GM19023 (cell line): Measurements from ENCODE around the gene FDXR.

ENCODE experiments used
- ATAC-seq: cut with Tn5 transposase; IDR thresholded peaks from one replicate; pipeline ENCODE4 v1.9.1; 2021; ENCODE audit warnings: mild to moderate bottlenecking, moderate library complexity; ENCODE audit not compliant: unreplicated experiment

Gene FDXR

DNA sequence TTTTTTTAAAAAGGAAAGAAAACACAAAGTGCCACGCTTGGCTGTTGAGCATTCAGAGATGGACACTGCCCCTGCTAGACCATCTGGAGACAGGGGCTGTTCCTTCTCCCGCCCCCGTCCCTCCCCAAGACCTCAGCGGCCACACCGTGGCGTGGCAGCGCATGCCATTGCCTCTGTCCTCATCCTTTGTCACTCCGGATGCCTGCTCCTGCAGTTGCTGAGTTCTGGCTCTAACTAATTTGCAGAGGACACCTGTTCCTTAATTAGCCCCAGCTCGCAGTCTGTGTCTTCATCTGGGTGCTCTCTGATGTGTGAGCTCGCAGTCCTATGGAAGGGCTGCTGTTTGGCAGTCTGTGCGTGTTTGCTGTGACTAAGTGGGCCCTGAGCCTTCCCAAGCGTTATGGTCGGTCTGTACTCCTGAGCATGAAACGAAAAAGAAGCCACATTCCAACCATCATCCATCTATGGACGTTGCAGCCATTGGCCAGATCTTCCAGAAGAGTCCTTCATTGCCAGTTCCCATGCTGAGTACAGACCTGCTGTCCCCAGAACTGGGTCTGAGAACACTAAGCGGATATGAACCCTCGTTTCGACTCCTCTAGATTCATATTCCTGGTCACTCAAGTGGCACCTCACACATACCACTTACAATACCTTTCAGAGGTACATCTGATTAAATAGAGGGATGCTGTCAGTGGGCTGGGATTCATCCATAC lies 55.7 kb downstream of the FDXR start:
- ATAC-seq: no peak

DNA sequence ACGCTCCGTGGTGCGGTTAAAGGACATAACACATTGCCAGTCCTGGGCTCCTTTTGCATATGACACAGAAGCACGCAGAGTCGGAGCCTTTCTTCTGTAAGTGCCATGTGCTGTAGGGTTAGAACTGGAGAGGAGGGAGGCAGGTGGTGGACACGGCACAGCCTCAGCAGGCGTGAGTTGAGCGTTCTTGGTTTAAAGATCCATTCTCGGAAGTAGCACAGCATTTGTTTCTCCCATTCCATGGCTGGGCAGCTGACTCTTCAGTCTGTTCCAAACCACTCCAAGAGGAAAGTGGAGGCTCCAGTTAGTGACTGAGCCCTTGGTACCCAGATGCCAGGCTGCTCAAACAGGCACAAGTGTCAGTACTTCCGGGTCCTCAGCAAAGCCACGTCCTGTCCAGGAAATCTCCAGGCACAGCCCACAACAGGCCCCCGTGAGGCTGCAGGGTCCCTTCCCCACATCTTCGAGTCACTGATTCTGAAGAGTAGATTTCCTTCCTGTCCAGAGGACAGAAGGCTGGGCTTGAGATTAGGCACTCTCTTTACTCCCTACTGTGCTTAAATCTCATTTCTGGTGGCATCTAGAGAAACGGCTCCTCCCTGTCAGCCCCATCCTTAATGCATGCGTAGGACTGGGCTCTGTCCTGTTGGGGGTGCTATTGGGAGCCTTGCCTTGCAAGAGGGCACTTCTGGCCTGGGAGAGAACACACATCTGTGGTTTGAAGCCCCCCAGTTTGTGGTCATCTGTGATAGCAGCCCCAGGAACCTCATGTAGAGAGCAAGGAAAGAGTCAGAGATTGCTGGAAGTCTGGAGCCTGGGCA lies 57.0 kb downstream of the FDXR start:
- ATAC-seq: no peak

DNA sequence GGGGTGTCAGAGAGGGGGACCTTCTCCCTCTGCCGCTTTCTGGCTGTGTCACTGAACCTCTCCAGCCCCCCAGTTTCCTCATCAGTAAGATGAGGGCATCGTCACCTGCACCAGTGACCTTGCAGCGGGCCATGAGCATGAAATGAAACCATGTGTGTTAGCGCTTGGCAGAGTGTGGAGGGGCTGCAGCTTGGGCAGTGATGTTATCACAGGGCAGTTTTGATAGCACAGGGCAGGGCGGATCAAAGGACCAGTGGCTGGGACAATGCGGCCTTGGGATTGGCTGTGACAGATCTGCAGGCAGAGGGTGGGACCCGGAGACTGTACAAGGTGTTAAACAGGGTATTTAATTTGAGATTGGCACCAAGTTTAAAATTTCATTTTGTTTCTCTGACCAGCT lies 57.7 kb downstream of the FDXR start:
- ATAC-seq: no peak

DNA sequence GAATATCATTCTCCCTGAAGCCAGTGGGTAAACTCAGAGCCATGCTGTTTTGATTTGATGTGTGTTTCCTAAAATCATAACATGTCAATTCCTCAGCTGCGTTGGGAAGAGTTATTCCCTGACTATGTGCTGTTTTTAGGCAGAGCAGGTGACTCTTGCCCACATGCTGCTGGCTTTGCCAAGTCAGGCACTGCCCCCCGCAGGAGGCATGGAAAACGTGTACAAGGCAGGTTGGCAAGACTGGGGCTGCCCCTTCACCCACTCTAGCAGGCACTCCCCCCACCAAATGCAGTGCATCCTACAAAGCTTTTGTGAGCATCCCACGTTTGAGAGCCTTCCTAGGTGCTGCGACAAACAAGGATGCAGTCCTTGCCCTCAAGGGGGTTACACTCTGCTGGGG lies 58.3 kb downstream of the FDXR start:
- no peak for ATAC-seq
